HepG2 (cell line): ENCODE measurements around the gene GNG7. TPM values are rescaled to one million over a fixed set of nuclear protein-coding genes. Genes with fewer than 3 reads are reported as not detected.
A peak's percentile ranks its signal among the peaks of the same experiment; 100 is the strongest.
"Not testable (repeated sequence)": the region's sequence is repeated elsewhere in the genome, so short reads cannot be mapped to it uniquely, and the experiment has no call there.

Experiments
- ATAC-seq: fragments of 200-7000 bp; cut with Tn5 transposase; 3 replicates; pipeline ENCODE4 v1.9.1; 2020; ENCODE audit warnings: mild to moderate bottlenecking, moderate library complexity
- BruUV-seq: library from RNA; stranded (reverse); fragments of 400-500 nt; replicated peaks from 2 replicates; lab custom pipeline; 2021; lab: Mats Ljungman, UMichigan
- CTCF ChIA-PET: fragments of 300-600 bp; formaldehyde crosslinking; extraction: SDS; loops from one replicate; lab custom pipeline; 2021; ENCODE audit warnings: low total read pairs, inconsistent platforms, low intra/inter-chr PET ratio; lab: Yijun Ruan, JAX
- POLR2A ChIA-PET: fragments of 350-600 bp; sonication (Branson Sonifier 250); formaldehyde crosslinking; loops from one replicate; lab custom pipeline; 2020; ENCODE audit warnings: antibody characterized with exemption, inconsistent platforms; lab: Yijun Ruan, JAX
- DNase-seq: peaks from one replicate; pipeline ENCODE4 v3.0.0-alpha.2; 2015; ENCODE audit warnings: low spot score
- FAIRE-seq: peaks from 3 replicates; lab custom pipeline; 2011; peaks lifted over from hg19 to GRCh38; lab: Jason Lieb, UNC
- H2AFZ ChIP-seq: one replicate; pipeline ENCODE4 v1.6.1; 2011; ENCODE audit warnings: low read length, inconsistent platforms
- H3K27ac ChIP-seq: fragments of 300-600 bp; 3 replicates; pipeline ENCODE4 v1.8.0; 2011; ENCODE audit warnings: mixed run types, mild to moderate bottlenecking, mixed read lengths, low read length, inconsistent platforms; ENCODE audit not compliant: insufficient read depth; ENCODE audit errors: extremely low read length
- H3K27me3 ChIP-seq, 2 experiments: fragments of 200-600 bp in 1 of 2; 2 replicates in 1 of 2; 3 replicates in 1 of 2; pipeline versions ENCODE4 v1.6.0 to v1.8.0; 2011; ENCODE audit warnings: low read length in 2 of 2, mild to moderate bottlenecking in 2 of 2, moderate library complexity in 2 of 2, inconsistent platforms in 1 of 2; ENCODE audit not compliant: insufficient read depth in 2 of 2, control insufficient read depth in 1 of 2
- H3K36me3 ChIP-seq, 2 experiments: fragments of 200-600 bp in 1 of 2; replicated peaks in 1 of 2; 2 replicates in 1 of 2; 3 replicates in 1 of 2; pipeline versions ENCODE4 v1.5.1 to v1.8.0; 2011; ENCODE audit warnings: low read length in 2 of 2, inconsistent platforms in 1 of 2; ENCODE audit not compliant: insufficient read depth in 2 of 2, control insufficient read depth in 1 of 2
- H3K4me1 ChIP-seq: 2 replicates; pipeline ENCODE4 v1.5.1; 2012; ENCODE audit warnings: low read length, inconsistent platforms; ENCODE audit not compliant: insufficient read depth
- H3K4me2 ChIP-seq: 2 replicates; pipeline ENCODE4 v1.6.0; 2011; ENCODE audit warnings: low read depth, low read length, inconsistent platforms
- H3K4me3 ChIP-seq, 3 experiments: fragments of 200-600 bp in 1 of 3; sonication (generic), shearing (Covaris generic) in 1 of 3; replicated peaks in 1 of 3; 2 replicates each; pipeline ENCODE4 v1.5.1; 2011 to 2016; ENCODE audit warnings: low read length in 3 of 3, inconsistent platforms in 2 of 3, low read depth in 2 of 3, mild to moderate bottlenecking in 2 of 3, control low read depth in 1 of 3, mixed read lengths in 1 of 3; ENCODE audit not compliant: insufficient read depth in 1 of 3
- H3K79me2 ChIP-seq: one replicate; pipeline ENCODE4 v1.6.1; 2011; ENCODE audit warnings: low read length, inconsistent platforms; ENCODE audit not compliant: insufficient read depth
- H3K9ac ChIP-seq: 2 replicates; pipeline ENCODE4 v1.6.0; 2011; ENCODE audit warnings: mild to moderate bottlenecking, low read depth, low read length, inconsistent platforms; ENCODE audit not compliant: insufficient read depth
- H3K9me3 ChIP-seq: 2 replicates; pipeline ENCODE4 v1.5.1; 2012; ENCODE audit warnings: mild to moderate bottlenecking, low read length
- H4K20me1 ChIP-seq: 2 replicates; pipeline ENCODE4 v1.6.0; 2011; ENCODE audit warnings: inconsistent platforms, mild to moderate bottlenecking, low read length, moderate library complexity; ENCODE audit not compliant: insufficient read depth
- RFXANK ChIP-seq: IDR thresholded peaks from 2 replicates; pipeline ENCODE4 v1.6.1; 2016
- ZNF12 ChIP-seq: sonication (generic); formaldehyde crosslinking; IDR thresholded peaks from 2 replicates; pipeline ENCODE4 v1.5.0; 2020; ENCODE audit warnings: missing genetic modification reagents
- ZNF121 ChIP-seq: sonication (generic); formaldehyde crosslinking; IDR thresholded peaks from 2 replicates; pipeline ENCODE4 v1.5.0; 2020; ENCODE audit warnings: mild to moderate bottlenecking, missing genetic modification reagents
- ZNF235 ChIP-seq: sonication (generic); formaldehyde crosslinking; IDR thresholded peaks from 2 replicates; pipeline ENCODE4 v1.8.1; 2023; ENCODE audit warnings: mild to moderate bottlenecking, missing genetic modification reagents, borderline replicate concordance
- ZNF337 ChIP-seq: sonication (generic); formaldehyde crosslinking; IDR thresholded peaks from 2 replicates; pipeline ENCODE4 v1.5.1; 2020; ENCODE audit warnings: missing genetic modification reagents, low read depth, mild to moderate bottlenecking, borderline replicate concordance
- ZNF609 ChIP-seq: sonication (generic); formaldehyde crosslinking; IDR thresholded peaks from 2 replicates; pipeline ENCODE4 v1.4.0; 2020; ENCODE audit warnings: mild to moderate bottlenecking, missing genetic modification reagents, borderline replicate concordance
- ZSCAN21 ChIP-seq: sonication (generic); formaldehyde crosslinking; IDR thresholded peaks from 2 replicates; pipeline ENCODE4 v1.8.0; 2022; ENCODE audit warnings: mild to moderate bottlenecking, missing genetic modification reagents, moderate library complexity, borderline replicate concordance
- WGBS: methylation state at CpG from one replicate; pipeline ENCODE4 v1.1.6; 2017; ENCODE audit warnings: low lambda C conversion rate; 5-methylcytosine and 5-hydroxymethylcytosine counted together
- in situ Hi-C: cut with HindIII; loops from 2 replicates; pipeline ENCODE4 v1.10.0; 2017; ENCODE audit warnings: low pct_unique_long_range_greater_than_20kb; ENCODE audit not compliant: extremely low pct_ligation_motif_present
- intact Hi-C: fragments of 100-400 bp; cut with micrococcal nuclease; formaldehyde crosslinking; loops from one replicate; pipeline ENCODE4 v1.10.0; 2022; ENCODE audit not compliant: unreplicated experiment
- polyA plus RNA-seq, 8 experiments: library from polyadenylated mRNA; depleted of rRNA in 3 of 8; stranded (reverse) in 7 of 8; unstranded in 1 of 8; fragments of >200 nt; fragmentation: Illumina TruSeq in 4 of 8; extraction: Trizol in 4 of 8; gene quantifications; 2 replicates each; pipeline versions ENCODE4 v1.2.1 to v1.2.3, GENCODE V29; 2011 to 2016; ENCODE audit warnings: low read depth in 4 of 8, missing spikeins in 1 of 8, mixed read lengths in 1 of 8; ENCODE audit not compliant: insufficient read depth in 1 of 8
- total RNA-seq, 5 experiments: library from RNA; depleted of rRNA; stranded (reverse); fragments of >200 nt; fragmentation: Illumina TruSeq; extraction: Trizol; gene quantifications; 2 replicates each; pipeline ENCODE4 v1.2.3, GENCODE V29; 2016; ENCODE audit warnings: low read depth in 1 of 5

The GNG7 gene
- total and polyA plus RNA-seq, 2 of the 13 experiments (the other 11 are each of a cell fraction or from before 2014, with no cell fraction given), result 1.4 to 3.3 TPM

- WGBS, result 80% methylated on average over 9 of the region's 9 CpGs
- peaks cover 22% of the 10 kb centered on the region for H3K4me1 ChIP-seq
- DNase-seq, H3K36me3 ChIP-seq, H3K79me2 ChIP-seq, FAIRE-seq, H2AFZ ChIP-seq, H3K27me3 ChIP-seq, POLR2A ChIA-PET, ATAC-seq, H4K20me1 ChIP-seq, H3K9me3 ChIP-seq, BruUV-seq, H3K9ac ChIP-seq, intact Hi-C loops, H3K4me2 ChIP-seq, CTCF ChIA-PET, in situ Hi-C loops, H3K27ac ChIP-seq, H3K4me3 ChIP-seq: not testable (repeated sequence)
- TF ChIP-seq ZNF121 (CRISPR knock-in tag), result 0 out of 2 replicates have a peak, but pooled peaks have one; percentile 33
Observed at GRCh38 chr19:2605889-2606288, 96.6 kb downstream of the GNG7 start.

- Histone ChIP-seq H4K20me1 (no peaks in the 10 kb centered on the region), H3K27ac (no peak overlapping the region), H3K36me3 (no peaks in the 10 kb centered on the region), H3K79me2 (no peaks in the 10 kb centered on the region), H2AFZ (no peak overlapping the region), H3K4me2 (no peak overlapping the region)
- WGBS, result 75% methylated on average over 7 of the region's 8 CpGs
- FAIRE-seq (no peak), DNase-seq (no peak)
- TF ChIP-seq ZNF337 (CRISPR knock-in tag), result no peak
- TF ChIP-seq ZNF235, result no peak
- TF ChIP-seq ZNF609, result no peak
- TF ChIP-seq ZNF12 (CRISPR knock-in tag), result peak; percentile 99
- no peak for TF ChIP-seq ZSCAN21 (CRISPR knock-in tag)
- TF ChIP-seq RFXANK (CRISPR knock-in tag), result no peak
- TF ChIP-seq, all 625 proteins: peak for 1
- in situ Hi-C loops, result no loop called here
- H3K4me3 ChIP-seq, result no peak overlapping the region
- no peak for ATAC-seq
- no peaks in the 10 kb centered on the region; a peak in 1 of 5 replicates for H3K27me3 ChIP-seq
- BruUV-seq, result no TSS peak
- ChIA-PET CTCF (no interaction called here), POLR2A (no interaction called here)
- intact Hi-C loops, result no loop called here
- H3K4me1 ChIP-seq, result peaks cover 22% of the 10 kb centered on the region
- no peaks in the 10 kb centered on the region for H3K9me3 ChIP-seq
- no peak overlapping the region for H3K9ac ChIP-seq
Observed at GRCh38 chr19:2604747-2605329, 97.7 kb downstream of the GNG7 start.
